Uterus (tissue), 2 donors: ENCODE measurements around the gene LPP.

Experiments used
- POLR2A ChIP-seq, 2 donors: fragments of 450-650 bp; IDR thresholded peaks; one replicate each; pipeline ENCODE4 v1.6.1; 2016; ENCODE audit warnings: antibody characterized with exemption in 2 of 2, mild to moderate bottlenecking in 1 of 2, moderate library complexity in 1 of 2
- TF ChIP-seq, protein P1 (sequence below), 4 experiments: fragments of 200-600 bp in 2 of 4; fragments of 450-650 bp in 2 of 4; sonication (generic) in 2 of 4; IDR thresholded peaks; one replicate each; pipeline ENCODE4 v1.5.1; 2016 to 2019; ENCODE audit warnings: antibody characterized with exemption in 4 of 4, mild to moderate bottlenecking in 2 of 4, moderate library complexity in 1 of 4

GRCh38 chr3:188829130-188829529 lies 675.2 kb downstream of the LPP start:
- TF ChIP-seq, protein P1, sequence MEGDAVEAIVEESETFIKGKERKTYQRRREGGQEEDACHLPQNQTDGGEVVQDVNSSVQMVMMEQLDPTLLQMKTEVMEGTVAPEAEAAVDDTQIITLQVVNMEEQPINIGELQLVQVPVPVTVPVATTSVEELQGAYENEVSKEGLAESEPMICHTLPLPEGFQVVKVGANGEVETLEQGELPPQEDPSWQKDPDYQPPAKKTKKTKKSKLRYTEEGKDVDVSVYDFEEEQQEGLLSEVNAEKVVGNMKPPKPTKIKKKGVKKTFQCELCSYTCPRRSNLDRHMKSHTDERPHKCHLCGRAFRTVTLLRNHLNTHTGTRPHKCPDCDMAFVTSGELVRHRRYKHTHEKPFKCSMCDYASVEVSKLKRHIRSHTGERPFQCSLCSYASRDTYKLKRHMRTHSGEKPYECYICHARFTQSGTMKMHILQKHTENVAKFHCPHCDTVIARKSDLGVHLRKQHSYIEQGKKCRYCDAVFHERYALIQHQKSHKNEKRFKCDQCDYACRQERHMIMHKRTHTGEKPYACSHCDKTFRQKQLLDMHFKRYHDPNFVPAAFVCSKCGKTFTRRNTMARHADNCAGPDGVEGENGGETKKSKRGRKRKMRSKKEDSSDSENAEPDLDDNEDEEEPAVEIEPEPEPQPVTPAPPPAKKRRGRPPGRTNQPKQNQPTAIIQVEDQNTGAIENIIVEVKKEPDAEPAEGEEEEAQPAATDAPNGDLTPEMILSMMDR (IDR thresholded peaks at IDR 0.05): no peak
- no peak for TF ChIP-seq POLR2A (IDR thresholded peaks at IDR 0.05)
